Measurements from ENCODE around the gene PDE3B. TPM values are rescaled to one million over a fixed set of nuclear protein-coding genes. Genes with fewer than 3 reads are reported as not detected.
"Not testable (repeated sequence)": the region's sequence is repeated elsewhere in the genome, so short reads cannot be mapped to it uniquely, and the experiment has no call there.

Gene PDE3B
- total RNA-seq, 1 donor from 2014 or later = 26.9 TPM

- H3K27ac Mint-ChIP-seq = no peak overlapping the region
- TF ChIP-seq CTCF (IDR thresholded peaks at IDR 0.05; ENCODE audit: unreplicated experiment) = no peak
- no peaks in the 10 kb centered on the region for H3K27me3 Mint-ChIP-seq
- no peak overlapping the region for H3K4me3 Mint-ChIP-seq (ENCODE audit: low read depth)
- no peak for DNase-seq (ENCODE audit: low spot score, unreplicated experiment)
- peaks cover 3% of the 10 kb centered on the region for H3K9me3 Mint-ChIP-seq (ENCODE audit: low read depth)
- no peaks in the 10 kb centered on the region for H3K36me3 Mint-ChIP-seq (ENCODE audit: insufficient read depth)
- H3K4me1 Mint-ChIP-seq (ENCODE audit: low read depth) = peaks cover 2% of the 10 kb centered on the region
Observed at GRCh38 chr11:14727746-14728145, 84.1 kb downstream of the PDE3B start.

- peaks cover 38% of the 10 kb centered on the region for H3K9me3 Mint-ChIP-seq (ENCODE audit: low read depth)
- not testable (repeated sequence) for H3K4me1 Mint-ChIP-seq (ENCODE audit: low read depth); H3K27me3 Mint-ChIP-seq; H3K27ac Mint-ChIP-seq; H3K4me3 Mint-ChIP-seq (ENCODE audit: low read depth); DNase-seq (ENCODE audit: low spot score, unreplicated experiment)
- peaks cover 14% of the 10 kb centered on the region for H3K36me3 Mint-ChIP-seq (ENCODE audit: insufficient read depth)
Observed at GRCh38 chr11:14740539-14740938, 96.9 kb downstream of the PDE3B start.

- H3K27me3 Mint-ChIP-seq = no peaks in the 10 kb centered on the region
- no peaks in the 10 kb centered on the region for H3K4me1 Mint-ChIP-seq (ENCODE audit: low read depth)
- peaks cover 14% of the 10 kb centered on the region for H3K36me3 Mint-ChIP-seq (ENCODE audit: insufficient read depth)
- no peak for DNase-seq (ENCODE audit: low spot score, unreplicated experiment)
- no peak overlapping the region for H3K27ac Mint-ChIP-seq
- no peak for TF ChIP-seq CTCF (IDR thresholded peaks at IDR 0.05; ENCODE audit: unreplicated experiment)
- no peak overlapping the region for H3K4me3 Mint-ChIP-seq (ENCODE audit: low read depth)
- peaks cover 38% of the 10 kb centered on the region for H3K9me3 Mint-ChIP-seq (ENCODE audit: low read depth)
Observed at GRCh38 chr11:14741195-14741594, 97.6 kb downstream of the PDE3B start.

- Mint-ChIP-seq H3K4me3 (ENCODE audit: low read depth) (no peak overlapping the region), H3K9me3 (ENCODE audit: low read depth) (peaks cover 38% of the 10 kb centered on the region), H3K27ac (no peak overlapping the region), H3K36me3 (ENCODE audit: insufficient read depth) (peaks cover 14% of the 10 kb centered on the region), H3K27me3 (no peaks in the 10 kb centered on the region), H3K4me1 (ENCODE audit: low read depth) (no peaks in the 10 kb centered on the region)
- DNase-seq (ENCODE audit: low spot score, unreplicated experiment) = no peak
- TF ChIP-seq CTCF (IDR thresholded peaks at IDR 0.05; ENCODE audit: unreplicated experiment) = no peak
Observed at GRCh38 chr11:14742849-14743559, 99.4 kb downstream of the PDE3B start.

- not testable (repeated sequence) for H3K36me3 Mint-ChIP-seq (ENCODE audit: insufficient read depth); H3K27ac Mint-ChIP-seq; H3K4me1 Mint-ChIP-seq (ENCODE audit: low read depth); H3K4me3 Mint-ChIP-seq (ENCODE audit: low read depth); DNase-seq (ENCODE audit: low spot score, unreplicated experiment); H3K27me3 Mint-ChIP-seq
- peaks cover 32% of the 10 kb centered on the region for H3K9me3 Mint-ChIP-seq (ENCODE audit: low read depth)
Observed at GRCh38 chr11:14743667-14744066, 100.1 kb downstream of the PDE3B start.

- Mint-ChIP-seq H3K27ac (no peak overlapping the region), H3K4me1 (ENCODE audit: low read depth) (no peaks in the 10 kb centered on the region)
Observed at GRCh38 chr11:14746857-14747395, 103.3 kb downstream of the PDE3B start.

More at GRCh38 chr11:14746857-14747395, 103.3 kb downstream of the PDE3B start:
- Mint-ChIP-seq H3K4me3 (ENCODE audit: low read depth) (no peak overlapping the region), H3K9me3 (ENCODE audit: low read depth) (peaks cover 6% of the 10 kb centered on the region), H3K27me3 (peaks cover 6% of the 10 kb centered on the region), H3K36me3 (ENCODE audit: insufficient read depth) (peaks cover 3% of the 10 kb centered on the region)
- DNase-seq (ENCODE audit: low spot score, unreplicated experiment) = no peak
- TF ChIP-seq CTCF (IDR thresholded peaks at IDR 0.05; ENCODE audit: unreplicated experiment) = no peak

Data from progenitor cell of endocrine pancreas (in vitro differentiated cells).